Measurements from ENCODE around the gene CFAP299. TPM values are rescaled to one million over a fixed set of nuclear protein-coding genes. Genes with fewer than 3 reads are reported as not detected.

The CFAP299 gene
- total RNA-seq, 4 donors from 2014 or later: 0.84 to 2.5 (median 2.2) TPM; not detected in 1

GRCh38 chr4:80374180-80374579 lies 38.6 kb downstream of the CFAP299 start:
- DNase-seq (ENCODE audit: extremely low spot score): no peak
- Histone ChIP-seq H3K36me3 (no peaks in the 10 kb centered on the region), H3K9me3 (peaks cover 0 to 5% (median 0%) of the 10 kb centered on the region in 4 donors), H3K4me1 (no peaks in the 10 kb centered on the region), H3K27me3 (no peaks in the 10 kb centered on the region), H3K4me3 (no peak overlapping the region), H3K27ac (replicated peaks in 1 of 4) (no peak overlapping the region)
- TF ChIP-seq EP300 (IDR thresholded peaks at IDR 0.05) (no peak), POLR2AphosphoS5 (IDR thresholded peaks at IDR 0.05) (no peak), CTCF (IDR thresholded peaks at IDR 0.05) (no peak), POLR2A (IDR thresholded peaks at IDR 0.05; ENCODE audit: low read depth) (no peak)
- intact Hi-C loops (cut with DNase I): no loop called here

GRCh38 chr4:80382090-80382832 lies 46.7 kb downstream of the CFAP299 start:
- no peak for DNase-seq (ENCODE audit: extremely low spot score)
- Histone ChIP-seq H3K9me3 (no peaks in the 10 kb centered on the region), H3K4me1 (no peaks in the 10 kb centered on the region), H3K36me3 (no peaks in the 10 kb centered on the region), H3K27ac (replicated peaks in 1 of 4) (no peak overlapping the region), H3K27me3 (no peaks in the 10 kb centered on the region), H3K4me3 (no peak overlapping the region)
- TF ChIP-seq EP300 (IDR thresholded peaks at IDR 0.05): no peak
- TF ChIP-seq CTCF (IDR thresholded peaks at IDR 0.05): no peak
- no peak for TF ChIP-seq POLR2AphosphoS5 (IDR thresholded peaks at IDR 0.05)
- no peak for TF ChIP-seq POLR2A (IDR thresholded peaks at IDR 0.05; ENCODE audit: low read depth)
- intact Hi-C loops (cut with DNase I): no loop called here
- 75% methylated on average over 3 of the region's 3 CpGs for WGBS

- Histone ChIP-seq H3K4me3 (no peak overlapping the region), H3K4me1 (no peaks in the 10 kb centered on the region), H3K36me3 (no peaks in the 10 kb centered on the region), H3K9me3 (no peaks in the 10 kb centered on the region), H3K27ac (replicated peaks in 1 of 4) (no peak overlapping the region), H3K27me3 (no peaks in the 10 kb centered on the region)
- no peak for DNase-seq (ENCODE audit: extremely low spot score)
- intact Hi-C loops (cut with DNase I): no loop called here
- 97% methylated on average over 24 of the region's 25 CpGs for WGBS
- TF ChIP-seq EP300 (IDR thresholded peaks at IDR 0.05): no peak
- TF ChIP-seq POLR2AphosphoS5 (IDR thresholded peaks at IDR 0.05): no peak
- TF ChIP-seq CTCF (IDR thresholded peaks at IDR 0.05): no peak
- TF ChIP-seq POLR2A (IDR thresholded peaks at IDR 0.05; ENCODE audit: low read depth): no peak
Observed at GRCh38 chr4:80385397-80386280, 50.1 kb downstream of the CFAP299 start.

- Histone ChIP-seq H3K27ac (replicated peaks in 1 of 4) (no peak overlapping the region), H3K36me3 (no peaks in the 10 kb centered on the region), H3K4me3 (no peak overlapping the region), H3K27me3 (no peaks in the 10 kb centered on the region), H3K4me1 (no peaks in the 10 kb centered on the region), H3K9me3 (no peaks in the 10 kb centered on the region)
- WGBS: 96% methylated on average over 28 of the region's 42 CpGs
- intact Hi-C loops (cut with DNase I): no loop called here
- DNase-seq (ENCODE audit: extremely low spot score): peak; percentile 82
- TF ChIP-seq EP300 (IDR thresholded peaks at IDR 0.05): no peak
- TF ChIP-seq POLR2AphosphoS5 (IDR thresholded peaks at IDR 0.05): no peak
- no peak for TF ChIP-seq POLR2A (IDR thresholded peaks at IDR 0.05; ENCODE audit: low read depth)
- no peak for TF ChIP-seq CTCF (IDR thresholded peaks at IDR 0.05)
Observed at GRCh38 chr4:80386281-80386886, 50.9 kb downstream of the CFAP299 start.

Data from esophagus muscularis mucosa (tissue), 4 donors.